Adrenal gland (tissue), 5 donors: ENCODE data around the gene SGMS1.

Experiments
- CTCF ChIP-seq, 6 experiments: fragments of 450-650 bp in 4 of 6; fragments of 200-600 bp in 2 of 6; sonication (generic) in 1 of 6; IDR thresholded peaks; 1 replicate in 5 of 6; 2 replicates in 1 of 6; pipeline versions ENCODE4 v1.5.1 to v1.8.0; 2016 to 2021; ENCODE audit warnings: antibody characterized with exemption in 6 of 6, mild to moderate bottlenecking in 2 of 6, moderate library complexity in 1 of 6
- POLR2A ChIP-seq, 2 donors: fragments of 450-650 bp; IDR thresholded peaks; one replicate each; pipeline ENCODE4 v1.6.1; 2017; ENCODE audit warnings: antibody characterized with exemption in 2 of 2, mild to moderate bottlenecking in 2 of 2, moderate library complexity in 1 of 2
- donor health status: DM: no; HTN: no; CAD: no.

GRCh38 chr10:50453940-50454339 lies 169.8 kb downstream of the SGMS1 start:
- TF ChIP-seq CTCF (IDR thresholded peaks at IDR 0.05) (no peak), POLR2A (IDR thresholded peaks at IDR 0.05) (no peak)
